GM23338 (cell line): Measurements from ENCODE around the gene SHISA4. TPM values are rescaled to one million over a fixed set of nuclear protein-coding genes. Genes with fewer than 3 reads are reported as not detected.

Experiments
- ATAC-seq: fragments of 200-7000 bp; cut with Tn5 transposase; 3 replicates; pipeline ENCODE4 v1.9.1; 2020
- DNase-seq: peaks from one replicate; pipeline ENCODE4 v3.0.0-alpha.2; 2015; ENCODE audit warnings: low spot score
- H2AFZ ChIP-seq: fragments of 200-600 bp; sonication (generic); 2 replicates; pipeline ENCODE4 v1.8.0; 2016; ENCODE audit warnings: antibody characterized with exemption, mild to moderate bottlenecking, moderate library complexity
- H3F3A ChIP-seq: fragments of 200-600 bp; sonication (generic); replicated peaks from 2 replicates; pipeline ENCODE4 v1.8.0; 2017; ENCODE audit warnings: antibody characterized with exemption, mixed run types, low read depth
- H3K27ac ChIP-seq: fragments of 200-600 bp; sonication (generic); 2 replicates; pipeline ENCODE4 v1.6.1; 2016; ENCODE audit warnings: low read depth
- H3K27me3 ChIP-seq: fragments of 200-600 bp; sonication (generic); 2 replicates; pipeline ENCODE4 v1.8.0; 2016; ENCODE audit warnings: mild to moderate bottlenecking, mixed run types, moderate library complexity; ENCODE audit not compliant: insufficient read depth
- H3K36me3 ChIP-seq: fragments of 200-600 bp; sonication (generic); 2 replicates; pipeline ENCODE4 v1.8.0; 2016; ENCODE audit warnings: mild to moderate bottlenecking; ENCODE audit not compliant: insufficient read depth
- H3K4me1 ChIP-seq: fragments of 200-600 bp; sonication (generic); 2 replicates; pipeline ENCODE4 v1.8.0; 2016; ENCODE audit warnings: mild to moderate bottlenecking, moderate library complexity; ENCODE audit not compliant: insufficient read depth
- H3K4me2 ChIP-seq: fragments of 200-600 bp; sonication (generic); 2 replicates; pipeline ENCODE4 v1.7.1; 2017; ENCODE audit warnings: mixed run types
- H3K4me3 ChIP-seq: fragments of 200-600 bp; sonication (generic); 2 replicates; pipeline ENCODE4 v1.6.1; 2016; ENCODE audit warnings: mixed run types
- H3K79me2 ChIP-seq: fragments of 200-600 bp; sonication (generic); replicated peaks from 2 replicates; pipeline ENCODE4 v1.8.0; 2017; ENCODE audit warnings: mild to moderate bottlenecking; ENCODE audit not compliant: insufficient read depth
- H3K9me2 ChIP-seq: fragments of 200-600 bp; sonication (generic); 2 replicates; pipeline ENCODE4 v1.8.0; 2017; ENCODE audit not compliant: insufficient read depth
- H4K20me1 ChIP-seq: fragments of 200-600 bp; sonication (generic); replicated peaks from 2 replicates; pipeline ENCODE4 v1.8.0; 2017; ENCODE audit warnings: mild to moderate bottlenecking; ENCODE audit not compliant: insufficient read depth
- H3K27ac Mint-ChIP-seq: 2 replicates; pipeline ENCODE4 v1.8.0; 2020; ENCODE audit warnings: inconsistent platforms, mild to moderate bottlenecking, moderate library complexity, mixed read lengths
- H3K27me3 Mint-ChIP-seq: 3 replicates; pipeline ENCODE4 v1.8.0; 2022; ENCODE audit warnings: low read depth, mild to moderate bottlenecking, moderate library complexity, mixed read lengths, inconsistent platforms; ENCODE audit not compliant: insufficient read depth, poor library complexity
- H3K36me3 Mint-ChIP-seq: 3 replicates; pipeline ENCODE4 v1.8.0; 2021; ENCODE audit warnings: low read depth, mild to moderate bottlenecking, inconsistent platforms, moderate library complexity, mixed read lengths
- H3K4me1 Mint-ChIP-seq: 3 replicates; pipeline ENCODE4 v1.8.0; 2020; ENCODE audit warnings: mild to moderate bottlenecking, inconsistent platforms, mixed read lengths
- H3K4me3 Mint-ChIP-seq: 3 replicates; pipeline ENCODE4 v1.8.0; 2021; ENCODE audit warnings: moderate library complexity, mild to moderate bottlenecking, inconsistent platforms, mixed read lengths
- H3K9me3 Mint-ChIP-seq: 3 replicates; pipeline ENCODE4 v1.8.0; 2020; ENCODE audit warnings: moderate library complexity, mild to moderate bottlenecking, inconsistent platforms, mixed read lengths
- CREB1 ChIP-seq: fragments of 250-450 bp; sonication (Bioruptor Pico); IDR thresholded peaks from 2 replicates; pipeline ENCODE4 v1.5.0; 2020; ENCODE audit warnings: low read depth, mild to moderate bottlenecking, moderate library complexity
- EZH2 ChIP-seq: fragments of 200-600 bp; sonication (generic); IDR thresholded peaks from one replicate; pipeline ENCODE4 v1.8.0; 2017; ENCODE audit warnings: antibody characterized with exemption, mild to moderate bottlenecking, low read depth; ENCODE audit not compliant: unreplicated experiment
- EZH2phosphoT487 ChIP-seq: fragments of 200-600 bp; sonication (generic); IDR thresholded peaks from one replicate; pipeline ENCODE4 v1.8.1; 2018; ENCODE audit warnings: antibody characterized with exemption; ENCODE audit not compliant: unreplicated experiment
- JUNB ChIP-seq: IDR thresholded peaks from one replicate; pipeline ENCODE4 v1.6.1; 2016; ENCODE audit warnings: antibody characterized with exemption; ENCODE audit not compliant: unreplicated experiment
- NANOG ChIP-seq: IDR thresholded peaks from 2 replicates; pipeline ENCODE4 v1.6.1; 2016; ENCODE audit warnings: antibody characterized with exemption, borderline replicate concordance
- POLR2AphosphoS5 ChIP-seq: IDR thresholded peaks from 2 replicates; pipeline ENCODE4 v1.6.1; 2016; ENCODE audit warnings: antibody characterized with exemption, low read depth
- STAT1 ChIP-seq: IDR thresholded peaks from one replicate; pipeline ENCODE4 v1.6.1; 2016; ENCODE audit warnings: antibody characterized with exemption; ENCODE audit not compliant: unreplicated experiment
- ZNF114 ChIP-seq: fragments of 250-450 bp; sonication (Bioruptor Pico); IDR thresholded peaks from 2 replicates; pipeline ENCODE4 v1.5.0; 2020; ENCODE audit warnings: mild to moderate bottlenecking, moderate library complexity
- ZNF331 ChIP-seq: fragments of 250-450 bp; sonication (Bioruptor Pico); IDR thresholded peaks from 2 replicates; pipeline ENCODE4 v1.5.0; 2020; ENCODE audit warnings: low read depth, mild to moderate bottlenecking, moderate library complexity
- polyA plus RNA-seq: library from polyadenylated mRNA; unstranded; fragments of >200 nt; fragmentation: Nextera tagmentation; extraction: Ambion mirVana; gene quantifications from 2 replicates; pipeline ENCODE4 v1.2.1, GENCODE V29; 2016
- total RNA-seq: library from RNA; depleted of rRNA; stranded (reverse); fragments of >200 nt; shearing (Covaris generic); gene quantifications from 2 replicates; pipeline ENCODE4 v1.2.3, GENCODE V29; 2014
- TF ChIP-seq, protein P1 (sequence below): IDR thresholded peaks from 2 replicates; pipeline ENCODE4 v1.6.1; 2016; ENCODE audit warnings: antibody characterized with exemption
- TF ChIP-seq, protein P2 (sequence below): fragments of 250-450 bp; sonication (Bioruptor Pico); IDR thresholded peaks from 2 replicates; pipeline ENCODE4 v1.5.0; 2020; ENCODE audit warnings: mild to moderate bottlenecking, moderate library complexity
- TF ChIP-seq, protein P3 (sequence below), 2 experiments: fragments of 200-600 bp in 1 of 2; sonication (generic) in 1 of 2; conservative IDR thresholded peaks; 2 replicates each; pipeline versions ENCODE4 v1.5.1 to v1.6.1; 2016 to 2017; ENCODE audit warnings: antibody characterized with exemption in 2 of 2, low read depth in 2 of 2, mild to moderate bottlenecking in 2 of 2, moderate library complexity in 1 of 2
- TF ChIP-seq, protein P4 (sequence below): IDR thresholded peaks from one replicate; pipeline ENCODE4 v1.6.1; 2018; ENCODE audit warnings: antibody characterized with exemption; ENCODE audit not compliant: unreplicated experiment

The SHISA4 gene
- total and polyA plus RNA-seq, 2 experiments from 2014 or later: 8.0 to 9.2 TPM

DNA sequence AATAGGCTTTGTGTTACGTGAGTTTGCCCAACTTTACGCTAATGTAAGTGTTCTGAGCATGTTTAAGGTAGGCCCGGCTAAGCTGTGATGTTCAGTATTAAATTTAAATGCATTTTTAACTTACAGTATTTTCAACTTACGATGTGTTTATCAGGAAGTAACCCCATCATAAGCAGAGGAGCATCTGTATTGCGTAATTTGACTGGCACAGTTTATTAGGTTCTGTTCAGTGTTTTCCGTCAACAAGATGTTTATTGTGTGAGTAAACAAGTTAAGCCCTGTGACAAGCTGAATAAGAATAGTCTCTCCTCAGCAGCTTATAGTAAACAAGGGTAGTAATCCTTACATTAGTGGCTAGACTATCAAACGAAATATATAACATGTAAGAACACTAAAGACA, 27.2 kb upstream of the SHISA4 start:
- ATAC-seq (no peak), DNase-seq (no peak)
- Histone ChIP-seq H3K4me2 (no peak overlapping the region), H3K4me3 (no peak overlapping the region), H3K36me3 (peaks cover 54% of the 10 kb centered on the region), H3K9me2 (no peaks in the 10 kb centered on the region), H4K20me1 (peaks cover 7% of the 10 kb centered on the region), H3K79me2 (no peaks in the 10 kb centered on the region), H3K27me3 (no peaks in the 10 kb centered on the region), H3K27ac (no peak overlapping the region), H3K4me1 (no peaks in the 10 kb centered on the region), H2AFZ (no peak overlapping the region), H3F3A (0 out of 2 replicates have a peak, but pooled peaks cover 3% of the 10 kb centered on the region)
- Mint-ChIP-seq H3K9me3 (no peaks in the 10 kb centered on the region), H3K4me3 (no peak overlapping the region), H3K4me1 (no peaks in the 10 kb centered on the region), H3K27ac (no peak overlapping the region), H3K36me3 (peaks cover 64% of the 10 kb centered on the region), H3K27me3 (peaks cover 6% of the 10 kb centered on the region)
- TF ChIP-seq ZNF114 (CRISPR knock-in tag) (no peak), ZNF331 (no peak), POLR2AphosphoS5 (no peak), EZH2 (no peak), EZH2phosphoT487 (no peak), STAT1 (no peak), CREB1 (CRISPR knock-in tag) (no peak), NANOG (no peak), JUNB (no peak)
- TF ChIP-seq, protein P1, sequence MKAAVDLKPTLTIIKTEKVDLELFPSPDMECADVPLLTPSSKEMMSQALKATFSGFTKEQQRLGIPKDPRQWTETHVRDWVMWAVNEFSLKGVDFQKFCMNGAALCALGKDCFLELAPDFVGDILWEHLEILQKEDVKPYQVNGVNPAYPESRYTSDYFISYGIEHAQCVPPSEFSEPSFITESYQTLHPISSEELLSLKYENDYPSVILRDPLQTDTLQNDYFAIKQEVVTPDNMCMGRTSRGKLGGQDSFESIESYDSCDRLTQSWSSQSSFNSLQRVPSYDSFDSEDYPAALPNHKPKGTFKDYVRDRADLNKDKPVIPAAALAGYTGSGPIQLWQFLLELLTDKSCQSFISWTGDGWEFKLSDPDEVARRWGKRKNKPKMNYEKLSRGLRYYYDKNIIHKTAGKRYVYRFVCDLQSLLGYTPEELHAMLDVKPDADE: no peak
- TF ChIP-seq, protein P2, sequence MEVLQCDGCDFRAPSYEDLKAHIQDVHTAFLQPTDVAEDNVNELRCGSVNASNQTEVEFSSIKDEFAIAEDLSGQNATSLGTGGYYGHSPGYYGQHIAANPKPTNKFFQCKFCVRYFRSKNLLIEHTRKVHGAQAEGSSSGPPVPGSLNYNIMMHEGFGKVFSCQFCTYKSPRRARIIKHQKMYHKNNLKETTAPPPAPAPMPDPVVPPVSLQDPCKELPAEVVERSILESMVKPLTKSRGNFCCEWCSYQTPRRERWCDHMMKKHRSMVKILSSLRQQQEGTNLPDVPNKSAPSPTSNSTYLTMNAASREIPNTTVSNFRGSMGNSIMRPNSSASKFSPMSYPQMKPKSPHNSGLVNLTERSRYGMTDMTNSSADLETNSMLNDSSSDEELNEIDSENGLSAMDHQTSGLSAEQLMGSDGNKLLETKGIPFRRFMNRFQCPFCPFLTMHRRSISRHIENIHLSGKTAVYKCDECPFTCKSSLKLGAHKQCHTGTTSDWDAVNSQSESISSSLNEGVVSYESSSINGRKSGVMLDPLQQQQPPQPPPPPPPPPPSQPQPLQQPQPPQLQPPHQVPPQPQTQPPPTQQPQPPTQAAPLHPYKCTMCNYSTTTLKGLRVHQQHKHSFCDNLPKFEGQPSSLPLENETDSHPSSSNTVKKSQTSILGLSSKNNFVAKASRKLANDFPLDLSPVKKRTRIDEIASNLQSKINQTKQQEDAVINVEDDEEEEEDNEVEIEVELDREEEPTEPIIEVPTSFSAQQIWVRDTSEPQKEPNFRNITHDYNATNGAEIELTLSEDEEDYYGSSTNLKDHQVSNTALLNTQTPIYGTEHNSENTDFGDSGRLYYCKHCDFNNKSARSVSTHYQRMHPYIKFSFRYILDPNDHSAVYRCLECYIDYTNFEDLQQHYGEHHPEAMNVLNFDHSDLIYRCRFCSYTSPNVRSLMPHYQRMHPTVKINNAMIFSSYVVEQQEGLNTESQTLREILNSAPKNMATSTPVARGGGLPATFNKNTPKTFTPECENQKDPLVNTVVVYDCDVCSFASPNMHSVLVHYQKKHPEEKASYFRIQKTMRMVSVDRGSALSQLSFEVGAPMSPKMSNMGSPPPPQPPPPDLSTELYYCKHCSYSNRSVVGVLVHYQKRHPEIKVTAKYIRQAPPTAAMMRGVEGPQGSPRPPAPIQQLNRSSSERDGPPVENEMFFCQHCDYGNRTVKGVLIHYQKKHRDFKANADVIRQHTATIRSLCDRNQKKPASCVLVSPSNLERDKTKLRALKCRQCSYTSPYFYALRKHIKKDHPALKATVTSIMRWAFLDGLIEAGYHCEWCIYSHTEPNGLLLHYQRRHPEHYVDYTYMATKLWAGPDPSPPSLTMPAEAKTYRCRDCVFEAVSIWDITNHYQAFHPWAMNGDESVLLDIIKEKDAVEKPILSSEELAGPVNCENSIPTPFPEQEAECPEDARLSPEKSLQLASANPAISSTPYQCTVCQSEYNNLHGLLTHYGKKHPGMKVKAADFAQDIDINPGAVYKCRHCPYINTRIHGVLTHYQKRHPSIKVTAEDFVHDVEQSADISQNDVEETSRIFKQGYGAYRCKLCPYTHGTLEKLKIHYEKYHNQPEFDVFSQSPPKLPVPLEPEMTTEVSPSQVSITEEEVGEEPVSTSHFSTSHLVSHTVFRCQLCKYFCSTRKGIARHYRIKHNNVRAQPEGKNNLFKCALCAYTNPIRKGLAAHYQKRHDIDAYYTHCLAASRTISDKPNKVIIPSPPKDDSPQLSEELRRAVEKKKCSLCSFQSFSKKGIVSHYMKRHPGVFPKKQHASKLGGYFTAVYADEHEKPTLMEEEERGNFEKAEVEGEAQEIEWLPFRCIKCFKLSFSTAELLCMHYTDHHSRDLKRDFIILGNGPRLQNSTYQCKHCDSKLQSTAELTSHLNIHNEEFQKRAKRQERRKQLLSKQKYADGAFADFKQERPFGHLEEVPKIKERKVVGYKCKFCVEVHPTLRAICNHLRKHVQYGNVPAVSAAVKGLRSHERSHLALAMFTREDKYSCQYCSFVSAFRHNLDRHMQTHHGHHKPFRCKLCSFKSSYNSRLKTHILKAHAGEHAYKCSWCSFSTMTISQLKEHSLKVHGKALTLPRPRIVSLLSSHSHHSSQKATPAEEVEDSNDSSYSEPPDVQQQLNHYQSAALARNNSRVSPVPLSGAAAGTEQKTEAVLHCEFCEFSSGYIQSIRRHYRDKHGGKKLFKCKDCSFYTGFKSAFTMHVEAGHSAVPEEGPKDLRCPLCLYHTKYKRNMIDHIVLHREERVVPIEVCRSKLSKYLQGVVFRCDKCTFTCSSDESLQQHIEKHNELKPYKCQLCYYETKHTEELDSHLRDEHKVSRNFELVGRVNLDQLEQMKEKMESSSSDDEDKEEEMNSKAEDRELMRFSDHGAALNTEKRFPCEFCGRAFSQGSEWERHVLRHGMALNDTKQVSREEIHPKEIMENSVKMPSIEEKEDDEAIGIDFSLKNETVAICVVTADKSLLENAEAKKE (CRISPR knock-in tag): no peak
- TF ChIP-seq, protein P3, sequence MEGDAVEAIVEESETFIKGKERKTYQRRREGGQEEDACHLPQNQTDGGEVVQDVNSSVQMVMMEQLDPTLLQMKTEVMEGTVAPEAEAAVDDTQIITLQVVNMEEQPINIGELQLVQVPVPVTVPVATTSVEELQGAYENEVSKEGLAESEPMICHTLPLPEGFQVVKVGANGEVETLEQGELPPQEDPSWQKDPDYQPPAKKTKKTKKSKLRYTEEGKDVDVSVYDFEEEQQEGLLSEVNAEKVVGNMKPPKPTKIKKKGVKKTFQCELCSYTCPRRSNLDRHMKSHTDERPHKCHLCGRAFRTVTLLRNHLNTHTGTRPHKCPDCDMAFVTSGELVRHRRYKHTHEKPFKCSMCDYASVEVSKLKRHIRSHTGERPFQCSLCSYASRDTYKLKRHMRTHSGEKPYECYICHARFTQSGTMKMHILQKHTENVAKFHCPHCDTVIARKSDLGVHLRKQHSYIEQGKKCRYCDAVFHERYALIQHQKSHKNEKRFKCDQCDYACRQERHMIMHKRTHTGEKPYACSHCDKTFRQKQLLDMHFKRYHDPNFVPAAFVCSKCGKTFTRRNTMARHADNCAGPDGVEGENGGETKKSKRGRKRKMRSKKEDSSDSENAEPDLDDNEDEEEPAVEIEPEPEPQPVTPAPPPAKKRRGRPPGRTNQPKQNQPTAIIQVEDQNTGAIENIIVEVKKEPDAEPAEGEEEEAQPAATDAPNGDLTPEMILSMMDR (conservative IDR thresholded peaks at IDR 0.05; ENCODE audit: low read depth in 2 of 2): no peak
- TF ChIP-seq, protein P4, sequence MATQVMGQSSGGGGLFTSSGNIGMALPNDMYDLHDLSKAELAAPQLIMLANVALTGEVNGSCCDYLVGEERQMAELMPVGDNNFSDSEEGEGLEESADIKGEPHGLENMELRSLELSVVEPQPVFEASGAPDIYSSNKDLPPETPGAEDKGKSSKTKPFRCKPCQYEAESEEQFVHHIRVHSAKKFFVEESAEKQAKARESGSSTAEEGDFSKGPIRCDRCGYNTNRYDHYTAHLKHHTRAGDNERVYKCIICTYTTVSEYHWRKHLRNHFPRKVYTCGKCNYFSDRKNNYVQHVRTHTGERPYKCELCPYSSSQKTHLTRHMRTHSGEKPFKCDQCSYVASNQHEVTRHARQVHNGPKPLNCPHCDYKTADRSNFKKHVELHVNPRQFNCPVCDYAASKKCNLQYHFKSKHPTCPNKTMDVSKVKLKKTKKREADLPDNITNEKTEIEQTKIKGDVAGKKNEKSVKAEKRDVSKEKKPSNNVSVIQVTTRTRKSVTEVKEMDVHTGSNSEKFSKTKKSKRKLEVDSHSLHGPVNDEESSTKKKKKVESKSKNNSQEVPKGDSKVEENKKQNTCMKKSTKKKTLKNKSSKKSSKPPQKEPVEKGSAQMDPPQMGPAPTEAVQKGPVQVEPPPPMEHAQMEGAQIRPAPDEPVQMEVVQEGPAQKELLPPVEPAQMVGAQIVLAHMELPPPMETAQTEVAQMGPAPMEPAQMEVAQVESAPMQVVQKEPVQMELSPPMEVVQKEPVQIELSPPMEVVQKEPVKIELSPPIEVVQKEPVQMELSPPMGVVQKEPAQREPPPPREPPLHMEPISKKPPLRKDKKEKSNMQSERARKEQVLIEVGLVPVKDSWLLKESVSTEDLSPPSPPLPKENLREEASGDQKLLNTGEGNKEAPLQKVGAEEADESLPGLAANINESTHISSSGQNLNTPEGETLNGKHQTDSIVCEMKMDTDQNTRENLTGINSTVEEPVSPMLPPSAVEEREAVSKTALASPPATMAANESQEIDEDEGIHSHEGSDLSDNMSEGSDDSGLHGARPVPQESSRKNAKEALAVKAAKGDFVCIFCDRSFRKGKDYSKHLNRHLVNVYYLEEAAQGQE: no peak
